Loucy (cell line): ENCODE results near the gene MAP3K20.

Source experiments
- H2AFZ ChIP-seq: fragments of 200-600 bp; sonication (generic); 2 replicates; pipeline ENCODE4 v1.6.0; 2016; ENCODE audit warnings: antibody characterized with exemption, mild to moderate bottlenecking, low read length, moderate library complexity
- H3F3A ChIP-seq: fragments of 200-600 bp; 2 replicates; pipeline ENCODE4 v1.6.0; 2016; ENCODE audit warnings: antibody characterized with exemption, low read depth, mild to moderate bottlenecking
- H3K27me3 ChIP-seq: fragments of 200-600 bp; sonication (generic); 2 replicates; pipeline ENCODE4 v1.6.1; 2014; ENCODE audit warnings: low read length, mild to moderate bottlenecking; ENCODE audit not compliant: insufficient read depth, poor library complexity, severe bottlenecking
- H3K36me3 ChIP-seq: fragments of 200-600 bp; sonication (generic); 2 replicates; pipeline ENCODE4 v1.6.1; 2016; ENCODE audit warnings: low read length; ENCODE audit not compliant: insufficient read depth
- H3K4me1 ChIP-seq: fragments of 200-600 bp; sonication (generic); 2 replicates; pipeline ENCODE4 v1.5.1; 2014; ENCODE audit warnings: low read length, mild to moderate bottlenecking; ENCODE audit not compliant: insufficient read depth, poor library complexity, severe bottlenecking
- H3K4me2 ChIP-seq: fragments of 200-600 bp; sonication (generic); 2 replicates; pipeline ENCODE4 v1.6.0; 2014; ENCODE audit warnings: antibody characterized with exemption, low read length, low read depth, mild to moderate bottlenecking; ENCODE audit not compliant: poor library complexity, severe bottlenecking
- H3K4me3 ChIP-seq: fragments of 200-600 bp; sonication (generic); 2 replicates; pipeline ENCODE4 v1.5.1; 2014; ENCODE audit warnings: low read length, mild to moderate bottlenecking, mixed read lengths; ENCODE audit not compliant: poor library complexity, severe bottlenecking
- H3K79me2 ChIP-seq: fragments of 200-600 bp; sonication (generic); 2 replicates; pipeline ENCODE4 v1.6.1; 2014; ENCODE audit warnings: low read length; ENCODE audit not compliant: insufficient read depth
- H3K9ac ChIP-seq: fragments of 200-600 bp; sonication (generic); 2 replicates; pipeline ENCODE4 v1.6.0; 2014; ENCODE audit warnings: mild to moderate bottlenecking, low read depth, low read length, moderate library complexity; ENCODE audit not compliant: poor library complexity, severe bottlenecking
- H3K9me2 ChIP-seq: fragments of 200-600 bp; sonication (generic); replicated peaks from 2 replicates; pipeline ENCODE4 v1.6.1; 2016; ENCODE audit warnings: low read depth, low read length, mixed read lengths
- H3K9me3 ChIP-seq: fragments of 200-600 bp; sonication (generic); 2 replicates; pipeline ENCODE4 v1.6.1; 2014; ENCODE audit warnings: mild to moderate bottlenecking, antibody characterized with exemption, low read length, low read depth; ENCODE audit not compliant: insufficient read depth
- H4K20me1 ChIP-seq: fragments of 200-600 bp; sonication (generic); 2 replicates; pipeline ENCODE4 v1.6.0; 2014; ENCODE audit warnings: antibody characterized with exemption, low read length, mild to moderate bottlenecking; ENCODE audit not compliant: insufficient read depth, poor library complexity, severe bottlenecking
- CTCF ChIP-seq: fragments of 200-600 bp; sonication (generic); conservative IDR thresholded peaks from 2 replicates; pipeline ENCODE4 v1.5.1; 2014; ENCODE audit warnings: mild to moderate bottlenecking, antibody characterized with exemption, low read length
- EZH2phosphoT487 ChIP-seq: fragments of 200-600 bp; IDR thresholded peaks from 2 replicates; pipeline ENCODE4 v1.6.1; 2018; ENCODE audit warnings: antibody characterized with exemption, mild to moderate bottlenecking, moderate library complexity, borderline replicate concordance

The MAP3K20 gene

GRCh38 chr2:173050684-173051083, 25.0 kb upstream of the MAP3K20 start:
- H3K27me3 ChIP-seq = no peaks in the 10 kb centered on the region
- H3K36me3 ChIP-seq = no peaks in the 10 kb centered on the region
- no peaks in the 10 kb centered on the region for H3K9me3 ChIP-seq
- no peaks in the 10 kb centered on the region for H3K9me2 ChIP-seq
- no peaks in the 10 kb centered on the region for H4K20me1 ChIP-seq
- no peak overlapping the region for H3K9ac ChIP-seq
- H3F3A ChIP-seq = no peaks in the 10 kb centered on the region
- H3K79me2 ChIP-seq = no peaks in the 10 kb centered on the region
- no peak overlapping the region for H3K4me2 ChIP-seq
- no peak for TF ChIP-seq EZH2phosphoT487
- TF ChIP-seq CTCF = no peak
- no peak overlapping the region for H2AFZ ChIP-seq
- H3K4me1 ChIP-seq = no peaks in the 10 kb centered on the region
- no peak overlapping the region for H3K4me3 ChIP-seq

GRCh38 chr2:173051463-173052215, 24.0 kb upstream of the MAP3K20 start:
- no peak overlapping the region for H3K9ac ChIP-seq
- H2AFZ ChIP-seq = no peak overlapping the region
- no peak overlapping the region for H3K4me2 ChIP-seq
- no peaks in the 10 kb centered on the region for H3F3A ChIP-seq
- no peaks in the 10 kb centered on the region for H3K9me3 ChIP-seq
- no peak for TF ChIP-seq EZH2phosphoT487
- TF ChIP-seq CTCF = no peak
- H3K4me1 ChIP-seq = no peaks in the 10 kb centered on the region
- H4K20me1 ChIP-seq = no peaks in the 10 kb centered on the region
- H3K79me2 ChIP-seq = no peaks in the 10 kb centered on the region
- no peaks in the 10 kb centered on the region for H3K36me3 ChIP-seq
- H3K9me2 ChIP-seq = no peaks in the 10 kb centered on the region
- no peaks in the 10 kb centered on the region for H3K27me3 ChIP-seq
- H3K4me3 ChIP-seq = no peak overlapping the region

GRCh38 chr2:173053043-173053699, 22.5 kb upstream of the MAP3K20 start:
- TF ChIP-seq EZH2phosphoT487 = no peak
- no peak for TF ChIP-seq CTCF
- Histone ChIP-seq H3K4me2 (no peak overlapping the region), H3K9me2 (no peaks in the 10 kb centered on the region), H3K36me3 (no peaks in the 10 kb centered on the region), H3K4me1 (no peaks in the 10 kb centered on the region), H3K79me2 (no peaks in the 10 kb centered on the region), H4K20me1 (no peaks in the 10 kb centered on the region), H3F3A (no peaks in the 10 kb centered on the region), H3K9me3 (no peaks in the 10 kb centered on the region), H3K27me3 (no peaks in the 10 kb centered on the region), H2AFZ (no peak overlapping the region), H3K4me3 (no peak overlapping the region), H3K9ac (no peak overlapping the region)
